Right renal pelvis (tissue), 4 donors: ENCODE data around the gene FAM234B. TPM values are rescaled to one million over a fixed set of nuclear protein-coding genes. Genes with fewer than 3 reads are reported as not detected.
"Not testable (repeated sequence)": the region's sequence is repeated elsewhere in the genome, so short reads cannot be mapped to it uniquely, and the experiment has no call there.

ENCODE experiments used
- DNase-seq, 4 donors: peaks; one replicate each; pipeline ENCODE4 v3.0.0-alpha.2; 2013; ENCODE audit warnings: low read depth in 4 of 4, low spot score in 3 of 4, missing footprints in 1 of 4
- polyA plus RNA-seq, 4 donors: library from polyadenylated mRNA; unstranded; fragments of 120-200 nt; gene quantifications; one replicate each; pipeline ENCODE4 v1.2.1, GENCODE V29; 2013; ENCODE audit not compliant: insufficient read length in 4 of 4

FAM234B gene
- polyA plus RNA-seq, 4 donors, result 10.8 to 13.5 (median 11.0) TPM

DNA sequence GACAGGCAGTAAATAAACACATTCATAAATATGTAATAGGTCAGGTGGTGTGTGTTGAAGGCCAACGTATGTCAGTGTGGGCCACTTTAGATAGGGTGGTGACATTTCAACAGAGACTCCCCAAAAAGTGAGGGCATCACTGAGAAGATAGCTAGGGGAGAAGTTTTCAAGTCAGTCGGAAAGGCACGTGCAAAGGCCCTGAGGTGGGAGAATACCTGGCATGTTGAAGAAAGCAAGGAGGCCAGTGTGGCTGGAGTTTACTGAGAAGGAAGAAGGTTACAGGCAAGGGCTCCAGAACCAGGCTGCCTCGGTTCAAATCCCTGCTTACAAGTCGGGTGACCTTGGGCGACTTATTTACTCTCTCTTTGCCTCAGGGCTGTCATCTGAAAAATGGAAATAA, 33.1 kb upstream of the FAM234B start:
- DNase-seq, result no peak

DNA sequence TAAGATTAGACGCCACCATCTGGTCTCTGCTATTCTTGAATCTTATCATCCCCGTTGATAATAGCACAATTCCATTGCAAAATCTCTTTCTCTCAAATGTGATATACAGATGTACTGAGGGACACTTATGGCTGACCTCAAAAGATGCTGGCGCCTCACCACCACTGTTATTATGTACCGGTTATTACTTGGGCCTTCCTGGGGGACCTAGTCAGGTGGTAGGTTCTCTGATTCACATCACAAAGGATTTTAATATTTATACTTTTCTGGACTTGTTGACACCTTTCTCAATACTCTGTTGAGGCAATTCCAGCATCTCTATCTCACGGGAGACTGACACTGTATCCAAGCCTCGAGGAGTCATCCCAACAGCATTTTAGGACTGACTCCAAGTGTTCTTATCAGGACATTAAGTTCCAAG, 21.3 kb upstream of the FAM234B start:
- DNase-seq, result no peak

DNA sequence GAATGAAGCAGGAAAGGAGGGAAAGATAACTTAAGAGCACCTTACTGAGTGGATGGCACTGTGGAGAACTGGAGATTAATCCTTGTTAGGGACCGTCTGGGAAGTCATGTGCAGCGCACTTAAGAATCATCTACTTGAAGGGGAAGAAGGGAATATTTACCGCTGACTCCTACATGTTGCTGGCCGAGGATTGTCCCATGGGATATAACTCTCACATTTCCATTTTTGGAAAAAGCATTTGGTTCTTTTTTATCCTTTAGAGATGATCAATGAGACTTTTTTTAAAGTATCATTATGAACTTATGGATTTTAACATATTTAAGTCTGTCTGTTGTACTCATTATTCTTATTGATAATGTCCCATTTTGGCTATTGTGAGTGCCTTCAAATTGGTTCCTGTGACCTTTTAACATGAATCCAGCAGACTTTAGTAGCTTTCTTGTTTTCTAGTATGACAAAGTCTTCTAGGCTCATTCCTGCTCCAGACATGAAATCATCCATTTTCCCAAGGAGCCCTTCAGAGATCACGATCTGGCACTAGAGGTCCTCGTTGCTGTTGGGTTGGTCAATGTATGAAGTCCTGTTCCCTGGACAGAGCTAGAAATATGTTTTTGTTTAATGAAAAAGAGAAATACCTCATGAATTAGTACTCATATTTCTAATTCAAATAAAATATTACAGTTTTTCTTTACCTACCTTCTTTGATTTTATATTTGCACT, 20.2 kb upstream of the FAM234B start:
- DNase-seq, result no peak

- no peak for DNase-seq
Observed at GRCh38 chr12:13024531-13024916, 19.7 kb upstream of the FAM234B start.

DNA sequence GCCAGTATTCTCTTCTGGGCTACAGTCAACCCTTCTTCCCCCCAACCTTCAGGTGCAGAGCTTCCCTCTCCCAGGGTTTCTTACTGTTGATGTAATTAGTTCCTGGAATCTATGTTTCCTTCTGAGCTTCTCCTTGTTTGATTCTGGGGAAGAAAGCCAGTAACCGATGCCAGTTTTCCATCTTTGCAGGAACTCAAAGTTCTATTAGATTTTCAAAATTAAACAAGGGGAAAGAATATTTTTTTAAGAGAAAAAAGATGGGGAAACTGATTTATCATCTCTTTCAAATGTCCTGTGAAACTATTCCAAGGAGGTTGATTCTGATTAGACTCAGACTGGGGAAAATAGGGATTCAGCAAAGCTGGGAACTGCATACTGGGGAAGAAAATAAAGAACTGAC, 17.9 kb upstream of the FAM234B start:
- no peak for DNase-seq

DNA sequence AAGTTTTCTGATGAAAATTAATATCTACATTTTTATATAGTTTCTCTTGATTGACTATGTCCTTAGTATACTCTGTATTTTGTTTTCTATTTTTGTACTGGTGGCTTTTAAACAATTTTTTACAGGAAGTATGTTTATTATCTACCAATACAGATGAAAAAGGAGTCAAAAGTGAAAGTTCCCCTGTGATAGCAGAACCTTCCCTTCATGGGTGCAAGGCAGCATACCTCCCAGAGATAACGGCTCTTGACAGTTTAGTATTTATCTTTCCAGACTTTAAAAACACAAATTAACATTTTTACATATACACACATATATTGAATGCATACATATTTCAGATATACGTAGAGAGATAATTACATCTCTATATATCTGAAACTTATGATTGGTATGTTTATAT, 17.1 kb upstream of the FAM234B start:
- no peak for DNase-seq

- no peak for DNase-seq
Observed at GRCh38 chr12:13027508-13027907, 16.7 kb upstream of the FAM234B start.

DNA sequence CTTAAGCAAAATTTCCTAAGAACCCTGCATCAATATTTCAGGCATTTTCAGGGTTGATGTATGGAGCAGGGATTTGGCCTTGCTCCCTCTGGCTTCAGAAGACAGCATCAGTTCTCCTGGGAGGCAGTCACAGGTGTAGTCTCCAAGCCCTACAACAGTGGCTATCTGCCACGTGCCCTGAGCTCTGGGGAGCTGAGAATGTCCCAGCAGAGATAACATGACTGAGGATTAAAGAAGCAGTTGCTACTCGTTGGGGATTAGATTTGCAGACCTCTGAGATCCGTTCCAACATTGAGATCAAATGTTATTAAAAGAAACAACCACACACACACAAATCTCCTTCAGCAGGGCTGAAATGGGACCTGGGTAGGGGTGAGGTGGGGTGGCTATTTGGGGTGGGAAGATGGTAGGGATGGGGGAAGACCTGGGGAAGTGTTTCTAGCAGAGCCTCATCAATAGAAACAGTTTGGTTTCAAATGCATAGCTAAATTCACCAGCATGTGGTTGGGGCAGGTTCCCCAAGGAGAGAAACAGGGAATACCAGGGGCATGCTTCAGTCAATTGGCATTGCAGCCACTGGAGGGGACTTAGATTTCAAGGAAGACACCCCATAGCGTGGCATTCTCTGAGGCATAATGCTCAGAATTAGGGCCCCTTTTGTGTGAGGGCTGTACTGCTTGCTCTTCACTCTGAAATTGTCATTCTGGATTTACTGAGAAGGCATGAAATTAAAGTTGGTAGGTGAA, 15.2 kb upstream of the FAM234B start:
- no peak for DNase-seq

GRCh38 chr12:13030541-13031291, 13.5 kb upstream of the FAM234B start:
- DNase-seq, result no peak

- DNase-seq, result no peak
Observed at GRCh38 chr12:13032164-13032563, 12.0 kb upstream of the FAM234B start.

GRCh38 chr12:13033476-13033875, 10.7 kb upstream of the FAM234B start:
- no peak for DNase-seq

- not testable (repeated sequence) for DNase-seq
Observed at GRCh38 chr12:13035335-13035734, 8.8 kb upstream of the FAM234B start.

GRCh38 chr12:13036881-13037280, 7.3 kb upstream of the FAM234B start:
- DNase-seq, result no peak

- no peak for DNase-seq
Observed at GRCh38 chr12:13038491-13039161, 5.6 kb upstream of the FAM234B start.

DNA sequence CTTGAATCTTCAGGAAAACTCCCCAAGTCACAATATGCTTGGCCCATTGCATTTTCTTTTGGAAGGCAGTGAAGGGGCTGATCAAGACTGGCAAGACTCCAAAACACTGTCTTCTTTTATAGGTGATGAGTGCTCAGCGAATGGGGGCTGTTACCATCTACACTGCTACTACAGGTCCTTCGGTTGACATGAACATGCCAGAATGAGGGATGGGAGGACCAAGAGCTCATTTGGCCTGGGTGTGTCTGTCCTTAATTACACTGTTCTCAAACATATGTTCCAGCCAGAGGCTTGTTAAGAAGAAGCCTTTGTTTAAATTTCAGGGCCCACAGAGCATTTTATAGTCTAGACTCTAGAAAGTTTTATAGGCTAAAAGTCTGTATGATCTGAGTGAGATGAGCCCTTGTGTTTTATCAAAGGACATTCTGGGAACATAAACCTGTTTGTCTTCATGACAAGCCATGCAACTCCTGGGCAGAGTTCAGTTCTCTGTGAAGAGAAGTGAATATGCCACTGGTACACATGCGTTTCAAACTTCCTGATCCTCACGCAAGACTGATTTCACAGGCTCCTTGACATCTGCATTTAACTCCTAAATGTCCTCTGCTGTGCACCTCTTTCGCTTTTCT, 4.7 kb upstream of the FAM234B start:
- no peak for DNase-seq

DNA sequence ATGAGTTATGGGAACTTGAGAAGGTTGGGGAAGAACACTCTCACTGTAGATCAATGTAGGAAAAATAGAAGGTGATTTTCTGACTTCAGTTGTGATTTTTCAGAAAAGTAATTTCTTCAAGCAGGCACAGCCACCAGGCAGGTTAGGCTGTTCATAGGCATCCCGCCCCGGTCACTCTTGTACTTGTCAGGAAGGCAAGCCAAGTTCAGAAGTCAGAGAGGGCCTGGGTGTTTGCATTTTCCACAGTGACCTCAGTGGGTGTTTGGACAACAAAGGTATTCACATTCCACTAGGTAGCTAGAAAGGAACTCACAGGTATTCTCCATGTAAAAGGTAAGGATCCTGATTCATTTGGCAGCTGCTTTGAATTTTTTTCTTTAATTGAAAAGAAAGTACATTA, 3.0 kb upstream of the FAM234B start:
- DNase-seq, result no peak

DNA sequence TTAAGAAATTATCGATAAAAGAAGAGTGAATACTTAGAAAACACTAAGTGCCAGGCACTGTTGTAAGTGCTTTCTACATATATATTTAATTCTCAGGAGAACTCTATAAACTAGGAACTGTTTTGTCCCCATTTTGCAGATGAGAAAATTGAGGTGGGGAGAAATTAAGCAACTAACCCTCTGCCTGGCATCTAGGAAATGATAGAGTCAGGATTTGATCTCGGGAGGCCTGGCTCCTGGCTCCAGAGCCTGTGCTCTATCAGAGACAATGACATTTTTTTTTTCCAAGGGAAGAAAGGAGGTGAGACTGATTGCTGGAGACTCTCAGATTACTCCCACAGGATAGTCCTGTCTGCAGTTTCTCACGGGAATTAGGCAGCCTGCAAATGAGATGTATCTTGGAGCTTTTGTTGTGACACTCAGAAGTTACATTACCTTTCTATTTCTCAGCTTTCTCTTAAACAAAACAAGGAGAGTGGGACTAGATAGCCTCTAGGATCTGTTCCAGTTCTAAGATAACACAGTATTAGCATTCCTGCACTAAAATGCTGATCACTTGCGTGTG, 1.4 kb upstream of the FAM234B start:
- no peak for DNase-seq

DNA sequence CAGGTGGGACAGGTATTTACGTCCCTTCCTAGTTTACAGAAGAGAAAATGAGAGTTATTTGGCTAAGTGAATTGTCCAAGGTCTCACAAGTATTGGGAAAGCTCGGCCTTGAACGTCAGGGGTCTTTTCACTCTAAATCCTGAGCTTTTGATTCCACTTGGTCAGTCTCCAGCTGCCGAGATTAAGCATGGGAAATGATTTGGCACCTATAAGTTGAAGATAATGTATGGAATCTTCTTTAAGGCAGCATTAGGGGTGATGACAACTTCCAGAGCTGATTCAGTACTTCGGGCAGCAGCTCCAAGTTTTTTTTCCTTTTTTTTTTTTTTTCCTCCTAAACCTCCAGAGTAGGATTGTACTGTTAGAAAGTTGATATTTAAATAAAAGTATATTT, 722 bp downstream of the FAM234B start:
- DNase-seq, result no peak

DNA sequence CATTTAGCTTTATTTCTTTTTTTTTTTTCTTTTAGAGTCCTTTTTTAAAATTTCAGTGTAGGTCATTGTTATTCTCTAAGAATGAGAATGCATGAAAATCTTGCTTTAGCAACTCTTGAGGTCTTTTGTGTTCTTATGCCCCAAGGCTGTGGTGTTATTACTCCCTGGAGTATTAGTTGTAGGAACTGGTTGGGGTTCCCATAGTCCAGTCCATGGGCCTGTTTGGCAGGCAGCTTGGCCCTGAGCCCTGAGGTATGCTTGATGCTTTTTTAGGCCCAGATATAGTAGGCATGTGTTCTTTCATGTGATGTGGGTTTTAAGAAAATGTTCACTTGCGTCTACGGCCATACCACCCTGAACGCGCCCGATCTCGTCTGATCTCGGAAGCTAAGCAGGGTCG, 1.6 kb downstream of the FAM234B start:
- DNase-seq, result no peak

GRCh38 chr12:13046964-13047363, 2.8 kb downstream of the FAM234B start:
- no peak for DNase-seq
